Skeletal muscle cell (primary cell): ENCODE results near the gene RASA3.
"Not testable (repeated sequence)": the region's sequence is repeated elsewhere in the genome, so short reads cannot be mapped to it uniquely, and the experiment has no call there.

Experiments used
- DNase-seq: peaks from one replicate; pipeline ENCODE4 v3.0.0-alpha.2; 2010; ENCODE audit warnings: low read depth
- H3K4me3 ChIP-seq: 2 replicates; pipeline ENCODE4 v1.5.1; 2011; ENCODE audit warnings: low read depth, mild to moderate bottlenecking, control low read depth, low read length, moderate library complexity

RASA3 gene

GRCh38 chr13:114132419-114133121 is at the start of gene RASA3:
Gene RASA3, minus strand, starts transcription at chr13:114132623. Its CDS starts 134 bp downstream, at chr13:114132489.
- H3K4me3 ChIP-seq: peak within 1 kb of the TSS; percentile 96
- DNase-seq: peak; percentile 63

- no peak for DNase-seq
- no peak within 1 kb of the TSS for H3K4me3 ChIP-seq
Observed at GRCh38 chr13:114179087-114179658, 46.8 kb upstream of the RASA3 start, which contains the start of gene CFAP97D2. Gene CFAP97D2, plus strand, starts transcription at chr13:114179257. Its CDS starts 74 bp downstream, at chr13:114179331.

GRCh38 chr13:114177245-114178010 is 45.0 kb upstream of the RASA3 start:
- DNase-seq: no peak
- H3K4me3 ChIP-seq: no peak overlapping the region

GRCh38 chr13:114176359-114176902 is 44.0 kb upstream of the RASA3 start:
- not testable (repeated sequence) for DNase-seq, H3K4me3 ChIP-seq

GRCh38 chr13:114174529-114174961 is 42.1 kb upstream of the RASA3 start:
- no peak for DNase-seq
- H3K4me3 ChIP-seq: no peak overlapping the region

GRCh38 chr13:114173745-114174144 is 41.3 kb upstream of the RASA3 start:
- no peak for DNase-seq
- H3K4me3 ChIP-seq: no peak overlapping the region

- no peak for DNase-seq
- no peak overlapping the region for H3K4me3 ChIP-seq
Observed at GRCh38 chr13:114173272-114173671, 40.8 kb upstream of the RASA3 start.

GRCh38 chr13:114167885-114168284 is 35.5 kb upstream of the RASA3 start:
- no peak overlapping the region for H3K4me3 ChIP-seq
- DNase-seq: no peak

GRCh38 chr13:114167426-114167825 is 35.0 kb upstream of the RASA3 start:
- no peak for DNase-seq
- no peak overlapping the region for H3K4me3 ChIP-seq

- no peak overlapping the region for H3K4me3 ChIP-seq
- DNase-seq: no peak
Observed at GRCh38 chr13:114166381-114167131, 34.1 kb upstream of the RASA3 start.

- DNase-seq: no peak
- no peak overlapping the region for H3K4me3 ChIP-seq
Observed at GRCh38 chr13:114164681-114165429, 32.4 kb upstream of the RASA3 start.

- no peak for DNase-seq
Observed at GRCh38 chr13:114164053-114164452, 31.6 kb upstream of the RASA3 start.

GRCh38 chr13:114162533-114162922 is 30.1 kb upstream of the RASA3 start:
- no peak overlapping the region for H3K4me3 ChIP-seq
- DNase-seq: no peak

More at GRCh38 chr13:114164053-114164452, 31.6 kb upstream of the RASA3 start:
- H3K4me3 ChIP-seq: no peak overlapping the region

- no peak overlapping the region for H3K4me3 ChIP-seq
- DNase-seq: no peak
Observed at GRCh38 chr13:114161644-114162532, 29.5 kb upstream of the RASA3 start.

- no peak for DNase-seq
- H3K4me3 ChIP-seq: no peak overlapping the region
Observed at GRCh38 chr13:114161028-114161556, 28.7 kb upstream of the RASA3 start.

- H3K4me3 ChIP-seq, DNase-seq: not testable (repeated sequence)
Observed at GRCh38 chr13:114158869-114159666, 26.6 kb upstream of the RASA3 start.
